EH (cell line): ENCODE measurements around the gene MAPK8.
A peak's percentile ranks its signal among the peaks of the same experiment; 100 is the strongest.

Source experiments
- DNase-seq: peaks from one replicate; pipeline ENCODE4 v3.0.0-alpha.2; 2015; ENCODE audit warnings: low read depth

MAPK8 gene

DNA sequence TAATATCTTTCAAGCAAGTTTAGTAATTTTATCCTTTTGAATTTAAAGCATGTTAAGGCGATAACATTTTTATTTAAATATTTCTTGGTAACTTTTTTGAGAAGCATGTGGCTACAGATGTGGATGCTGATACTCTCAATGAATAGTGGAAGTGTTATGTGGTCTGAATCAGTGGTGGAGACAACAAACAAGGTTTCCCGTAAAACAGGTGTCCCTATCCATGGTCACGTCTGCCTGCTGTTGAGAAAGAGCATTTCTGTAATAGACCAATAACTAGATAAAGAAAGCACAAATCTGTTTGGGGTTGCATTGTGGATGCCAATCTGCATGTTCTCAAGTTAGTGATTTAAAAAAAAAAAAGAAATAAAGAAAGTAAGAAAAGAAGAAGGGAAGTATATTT is 13.9 kb upstream of the MAPK8 start:
- no peak for DNase-seq

DNA sequence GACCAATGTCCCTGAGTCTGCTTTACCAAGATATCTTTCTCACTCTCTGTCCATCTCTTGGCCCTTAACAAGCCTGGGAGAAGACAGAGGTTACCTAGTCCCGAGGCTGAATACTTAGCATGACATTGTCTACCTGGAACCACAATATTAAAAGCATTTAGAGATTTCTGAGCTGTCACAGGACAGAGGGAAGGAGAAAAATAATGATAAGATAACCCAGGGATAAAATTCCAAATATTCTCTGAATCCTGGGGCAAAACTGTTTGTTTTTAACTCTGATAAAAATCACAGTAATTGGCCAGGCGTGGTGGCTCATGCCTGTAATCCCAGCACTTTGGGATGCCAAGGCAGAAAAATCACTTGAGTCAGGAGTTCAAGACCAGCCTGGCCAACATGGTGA is 12.0 kb upstream of the MAPK8 start:
- DNase-seq: no peak

DNA sequence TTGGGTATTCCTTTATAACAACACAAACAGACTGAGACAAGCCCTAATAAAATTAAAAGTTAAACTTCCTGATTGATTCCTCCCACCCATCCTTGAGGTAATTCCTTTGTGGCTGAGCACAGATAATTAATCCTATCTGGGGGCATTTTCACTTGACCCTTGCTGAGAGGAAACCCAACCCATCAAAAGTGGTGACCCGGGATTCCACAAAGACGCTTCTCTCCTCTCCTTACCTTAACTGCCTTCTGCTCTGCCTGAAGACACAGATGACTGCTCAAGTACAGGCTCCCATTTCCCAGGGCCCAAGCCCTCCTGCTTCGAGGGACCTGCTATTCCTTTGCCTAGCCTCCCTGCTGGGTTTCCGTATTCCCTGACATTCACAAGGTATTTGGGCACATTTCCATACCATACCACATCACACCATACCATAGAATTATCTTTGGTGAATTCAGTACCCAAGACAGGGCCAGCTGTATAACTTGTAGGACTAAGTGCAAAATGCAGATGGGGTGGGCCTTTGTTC is 9.8 kb upstream of the MAPK8 start:
- DNase-seq: no peak

DNA sequence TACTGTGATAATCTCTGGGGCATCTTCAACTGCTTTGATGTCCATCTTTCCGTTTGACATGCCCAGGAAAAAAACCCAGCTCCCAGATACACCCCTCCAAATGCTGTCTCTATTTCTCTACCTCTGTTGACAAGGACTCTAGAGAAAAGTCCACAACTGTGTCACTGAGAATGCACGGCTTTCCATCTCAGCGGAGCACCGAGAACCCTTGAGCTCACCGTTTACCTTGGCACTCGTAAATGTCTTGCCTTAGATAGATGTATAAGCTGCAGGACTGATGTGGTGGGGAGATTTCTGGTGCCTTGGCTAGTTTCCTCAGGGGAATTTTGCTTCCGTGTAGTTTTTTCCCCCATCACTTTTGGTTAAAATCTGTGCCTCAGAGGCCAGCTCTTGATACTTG is 7.4 kb upstream of the MAPK8 start:
- DNase-seq: no peak

DNA sequence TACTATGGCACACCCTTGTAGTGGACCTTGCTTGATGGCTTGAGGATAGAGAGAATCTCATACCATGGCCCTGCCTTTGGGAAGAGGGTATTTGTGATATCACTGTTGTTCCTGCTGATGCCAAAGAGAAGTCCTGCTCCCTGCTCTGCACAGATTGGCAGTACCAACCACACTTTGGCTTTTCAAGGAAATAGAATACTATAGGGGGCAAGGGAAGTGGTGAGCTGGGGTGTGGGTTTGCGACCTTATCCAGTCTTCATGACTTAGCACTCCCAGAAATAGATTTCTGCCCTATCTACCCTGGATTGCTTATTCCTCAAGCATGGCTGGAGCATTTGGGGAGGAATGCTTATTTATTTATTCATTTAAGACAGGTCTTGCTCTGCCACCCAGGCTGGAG is 6.8 kb upstream of the MAPK8 start:
- DNase-seq: no peak

DNA sequence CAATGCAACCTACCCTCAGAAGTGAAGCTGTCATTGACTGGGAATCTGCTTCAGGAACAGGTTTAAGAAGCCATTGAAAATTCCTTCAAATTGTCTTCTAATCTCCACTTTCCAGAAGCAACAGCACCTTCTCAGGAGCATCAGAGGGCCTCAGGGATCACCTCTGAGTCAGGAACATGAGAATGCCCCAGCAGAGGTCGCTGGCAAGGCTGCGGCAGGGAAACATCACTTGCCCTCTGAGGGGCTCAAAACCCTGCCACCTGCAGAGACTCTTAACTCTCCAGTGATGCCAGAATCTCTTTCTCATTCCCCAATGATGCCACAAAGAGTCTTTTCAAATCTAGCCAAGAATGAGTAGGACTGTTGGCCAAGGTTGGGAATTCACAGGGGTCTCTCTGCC is 5.9 kb upstream of the MAPK8 start:
- no peak for DNase-seq

DNA sequence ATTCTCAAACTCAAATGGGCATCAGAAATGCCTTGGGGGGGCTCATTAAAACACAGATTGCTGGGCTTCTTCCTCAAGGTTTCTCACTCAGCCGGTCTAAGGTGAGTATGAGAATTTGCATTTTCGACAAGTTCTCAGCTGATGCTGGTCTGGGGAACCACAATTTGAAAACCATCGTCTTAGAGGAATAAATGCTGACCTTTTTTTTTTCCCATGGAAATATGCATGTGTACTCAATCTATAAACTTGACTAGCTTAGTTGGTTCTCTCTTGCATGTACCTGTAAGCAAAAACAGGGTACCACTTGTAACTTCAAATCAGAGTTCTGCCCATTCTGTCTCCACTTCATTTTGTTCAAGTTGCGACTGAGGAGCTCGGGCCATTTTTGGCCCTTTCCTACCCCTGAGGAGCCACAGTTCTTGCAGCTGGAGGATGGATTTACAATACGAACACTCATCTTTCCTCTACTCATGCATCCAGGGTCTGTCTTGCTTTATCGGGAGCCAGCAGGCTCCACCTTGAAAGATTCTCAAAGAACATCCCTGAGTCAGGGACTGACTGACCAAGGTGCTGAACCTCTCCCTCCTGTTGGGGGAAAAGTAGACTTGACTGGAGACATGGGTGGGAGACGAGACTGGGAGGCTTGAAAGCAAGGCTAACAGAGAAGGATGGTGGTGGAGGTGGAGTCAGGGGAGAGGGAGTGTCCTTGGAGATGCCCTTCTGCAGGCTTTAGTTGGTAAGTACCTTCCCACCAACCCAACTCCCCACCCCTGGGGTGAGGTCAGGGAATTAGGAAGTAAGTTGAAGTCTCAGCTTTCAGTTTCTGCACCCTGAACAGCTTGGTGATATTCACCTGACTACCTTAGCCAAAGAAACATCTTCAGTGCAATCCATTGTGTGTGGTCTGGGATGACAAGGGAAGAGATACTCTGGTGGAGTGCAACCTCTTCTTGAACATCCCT is 3.7 kb upstream of the MAPK8 start:
- no peak for DNase-seq

DNA sequence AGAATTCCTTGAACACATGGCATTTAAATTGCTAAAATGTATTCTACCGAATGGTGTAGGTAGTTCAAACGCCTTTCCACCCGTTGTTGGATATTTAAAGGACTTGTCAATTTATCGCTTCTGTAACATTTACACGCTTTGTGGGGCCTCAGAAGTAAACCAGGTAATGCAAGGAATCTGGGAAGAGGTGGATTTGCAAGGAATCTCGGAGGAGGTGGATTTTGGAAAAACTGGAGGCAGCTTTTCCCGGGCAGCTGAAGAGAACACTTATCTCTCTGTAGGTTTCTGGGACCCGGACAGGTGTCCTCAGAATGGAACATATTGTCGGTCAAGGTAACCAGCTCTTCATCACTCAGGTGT is 592 bp upstream of the MAPK8 start:
- DNase-seq: no peak

DNA sequence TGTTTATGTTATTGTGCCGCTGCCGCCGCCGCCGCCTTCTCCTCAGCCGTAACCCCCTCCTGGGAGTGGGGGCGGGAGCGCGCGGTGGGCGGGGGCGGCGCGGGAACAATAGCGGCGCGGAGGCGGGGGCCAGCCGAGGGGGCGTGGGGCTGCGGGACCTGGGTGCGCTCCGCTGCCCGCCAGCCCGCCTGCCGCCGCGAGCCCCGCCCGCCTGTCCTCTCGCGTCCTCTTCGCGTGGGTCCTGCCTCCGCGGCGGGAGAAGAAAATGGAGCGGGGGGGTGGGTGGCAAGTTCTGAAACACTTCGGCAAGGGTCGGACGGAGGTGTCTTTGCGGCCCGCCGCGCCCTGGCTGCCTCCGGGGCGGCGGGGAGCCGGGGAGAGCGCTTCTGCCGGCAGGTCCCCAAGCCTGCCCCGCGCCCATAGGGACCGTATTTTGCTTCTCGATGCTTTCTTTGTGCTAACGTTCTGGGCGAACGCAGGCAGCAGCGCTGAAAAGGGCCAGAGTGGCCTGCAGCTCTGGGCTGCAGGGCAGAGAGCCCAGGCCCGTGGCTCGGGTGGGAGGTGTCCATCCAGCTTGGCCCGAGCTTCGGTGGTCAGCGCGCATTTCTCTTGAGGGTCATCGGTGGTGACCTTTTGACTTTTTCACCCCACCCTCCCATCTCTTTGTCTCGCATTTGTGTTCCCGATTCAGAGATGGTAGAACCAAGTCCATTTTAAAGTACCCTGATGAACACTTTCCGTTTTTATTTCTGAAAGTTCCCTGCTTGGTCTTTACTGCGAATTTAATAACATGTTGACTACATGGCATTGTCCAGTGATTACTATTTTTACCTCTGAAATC is 613 bp downstream of the MAPK8 start:
- DNase-seq: peak; percentile 63

DNA sequence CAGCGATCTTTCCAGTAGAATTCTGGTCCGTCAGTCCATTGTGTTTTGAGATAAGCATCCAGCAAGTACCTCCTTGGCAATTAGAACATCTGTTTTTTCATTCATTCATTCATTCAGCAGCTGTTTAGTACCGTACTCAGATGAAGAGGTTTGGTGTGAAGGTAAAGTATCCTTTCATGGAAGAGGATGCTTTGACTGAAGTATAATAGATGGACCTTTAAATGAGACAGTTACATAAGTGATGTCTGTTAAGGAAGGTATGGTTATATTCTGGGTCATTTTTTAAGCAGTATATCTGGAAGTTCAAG is 1.2 kb downstream of the MAPK8 start:
- no peak for DNase-seq

DNA sequence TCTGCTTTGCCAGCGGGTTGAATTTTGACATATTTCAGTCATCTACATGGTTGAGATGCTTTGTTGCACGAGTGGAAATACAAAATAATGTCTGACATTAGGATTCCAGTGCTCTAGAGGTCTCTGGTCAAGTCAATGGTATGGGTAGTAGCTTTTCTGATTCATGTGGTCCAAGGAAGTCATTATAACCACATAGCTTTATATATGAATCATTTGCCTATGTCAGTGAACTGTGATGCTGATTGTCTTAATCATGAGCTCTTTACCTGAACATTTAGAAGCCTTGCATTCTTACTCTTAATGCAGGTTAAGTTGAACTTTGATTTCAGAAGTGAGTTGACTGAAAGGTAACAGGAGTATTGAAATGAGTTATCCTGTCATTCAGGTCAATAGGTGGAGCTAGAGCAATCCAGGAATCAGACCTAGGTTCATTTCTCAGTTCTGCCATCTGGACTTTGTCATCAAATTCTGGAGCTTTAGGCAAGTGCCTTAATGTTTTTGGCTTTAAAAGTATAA is 3.3 kb downstream of the MAPK8 start:
- DNase-seq: peak; percentile 87

DNA sequence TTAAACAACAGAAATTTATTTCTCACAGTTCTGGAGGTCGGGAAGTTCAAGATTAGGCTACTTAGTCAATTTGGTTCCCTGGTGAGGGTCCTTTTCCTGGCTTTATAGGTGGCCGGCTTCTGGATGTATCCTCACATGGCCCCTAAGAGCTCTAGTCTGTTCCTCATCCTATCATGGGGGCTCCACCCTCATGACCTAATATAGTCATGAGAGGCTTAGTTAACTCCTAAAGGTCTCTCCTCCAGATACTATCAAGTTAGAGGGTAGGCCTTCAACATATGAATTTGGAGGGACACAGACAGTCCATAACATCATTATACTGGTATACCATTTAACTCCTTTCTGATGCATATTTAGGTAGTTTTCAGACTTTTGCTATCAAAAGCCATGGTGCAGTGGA is 7.6 kb downstream of the MAPK8 start:
- no peak for DNase-seq

DNA sequence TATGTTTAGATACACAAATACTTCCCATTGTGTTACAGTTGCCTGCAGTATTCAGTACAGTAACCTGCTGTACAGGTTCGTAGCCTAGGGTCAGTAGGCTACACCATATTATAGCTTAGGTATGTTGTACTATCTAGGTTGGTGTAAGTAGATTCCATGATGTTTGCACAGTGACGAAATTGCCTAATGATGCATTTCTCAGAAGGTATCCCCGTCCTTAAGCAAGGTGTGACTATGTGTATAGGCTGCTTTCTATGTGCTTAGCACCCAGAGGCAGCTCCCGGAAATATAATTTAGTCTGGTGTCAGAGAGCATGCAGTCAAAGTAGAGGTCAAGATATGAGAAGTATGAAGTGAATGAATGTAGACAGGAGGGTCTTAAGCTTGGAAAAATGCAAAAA is 9.8 kb downstream of the MAPK8 start:
- DNase-seq: no peak

DNA sequence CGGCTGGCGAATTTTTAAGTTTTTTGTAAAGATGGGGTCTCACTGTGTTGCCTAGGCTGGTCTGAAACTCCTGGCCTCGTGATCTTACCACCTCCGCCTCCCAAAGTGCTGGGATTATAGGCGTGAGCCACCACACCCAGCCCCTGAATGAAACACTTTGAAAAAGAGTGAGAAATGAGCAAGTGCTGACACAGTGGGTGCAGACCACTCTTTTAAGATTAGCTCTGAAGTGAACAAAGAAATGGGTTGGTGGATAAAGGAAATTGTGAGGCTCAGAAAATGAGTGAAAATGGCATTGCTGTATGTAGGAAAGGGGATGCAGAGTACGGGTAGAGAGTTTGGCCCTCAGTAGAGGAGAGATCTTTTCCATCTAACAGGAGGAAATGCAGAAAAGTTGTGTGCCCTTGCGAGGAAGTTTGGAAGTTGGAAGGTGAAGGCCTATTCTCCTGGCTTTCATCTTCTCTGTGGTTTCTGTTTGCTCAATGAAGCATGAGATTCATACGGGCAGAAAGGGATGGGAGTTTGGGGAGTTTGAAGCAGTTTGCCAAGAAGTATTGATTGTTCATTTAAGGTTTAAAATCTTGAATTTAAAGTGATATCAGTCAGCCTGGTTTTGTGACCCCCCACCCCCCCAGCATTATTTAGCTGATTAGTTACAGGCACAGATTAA is 11.0 kb downstream of the MAPK8 start:
- no peak for DNase-seq

DNA sequence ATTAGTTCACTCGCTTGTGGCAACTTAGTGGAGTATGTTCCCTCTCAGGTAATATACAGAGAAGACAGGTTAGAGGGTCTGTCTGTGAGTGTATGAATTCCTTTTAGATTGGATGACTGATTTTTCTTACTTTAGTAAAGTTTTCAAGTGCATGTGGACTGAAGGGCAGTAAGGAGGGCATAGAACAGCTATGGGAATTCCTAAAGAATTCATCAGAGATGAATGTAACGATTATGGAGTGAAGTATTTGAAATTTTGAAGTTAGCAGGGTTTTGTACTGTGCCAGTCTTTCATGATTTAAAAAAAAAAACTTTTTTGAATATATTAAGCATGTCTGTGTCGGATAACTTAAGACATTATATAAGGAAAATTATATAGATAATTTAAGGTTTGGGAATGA is 15.5 kb downstream of the MAPK8 start:
- peak; percentile 55 for DNase-seq

DNA sequence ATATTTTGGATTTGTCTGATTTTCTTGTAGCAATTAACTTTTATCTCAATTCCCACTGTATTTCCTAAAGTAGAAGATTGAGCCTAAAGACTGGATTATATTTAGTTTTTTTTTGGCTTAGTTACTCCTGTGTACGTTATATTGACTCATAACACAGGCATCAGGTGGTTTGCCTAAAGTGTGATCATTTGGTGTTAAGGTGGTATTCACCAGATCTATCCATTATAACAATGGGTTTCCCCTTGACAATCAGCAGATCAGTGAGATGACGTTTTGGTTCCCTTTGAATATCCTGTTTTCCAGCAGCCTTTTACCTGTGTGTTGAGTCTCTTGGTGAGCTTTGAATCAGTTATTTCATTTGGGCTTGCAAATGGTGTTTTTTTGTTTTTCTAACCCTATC is 18.1 kb downstream of the MAPK8 start:
- DNase-seq: no peak

DNA sequence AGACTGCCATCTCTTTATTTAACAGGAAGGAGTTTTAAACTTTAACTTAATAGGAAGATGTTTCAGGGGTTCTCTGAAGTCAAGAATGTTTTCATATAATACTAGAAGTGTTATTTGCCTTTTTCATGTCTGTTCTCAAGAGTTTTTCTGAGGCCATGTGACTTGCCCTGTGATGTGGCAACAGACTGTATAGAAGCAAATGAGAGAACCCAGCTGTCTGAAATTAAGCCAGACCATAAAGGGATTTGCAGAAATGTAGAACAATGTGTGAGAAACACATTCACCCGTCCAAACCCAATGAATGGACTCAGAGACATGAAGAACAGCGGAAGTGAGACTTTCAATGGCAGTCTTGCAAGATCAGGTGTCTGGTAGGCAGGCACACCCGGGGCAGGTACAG is 23.8 kb downstream of the MAPK8 start:
- peak; percentile 6 for DNase-seq

DNA sequence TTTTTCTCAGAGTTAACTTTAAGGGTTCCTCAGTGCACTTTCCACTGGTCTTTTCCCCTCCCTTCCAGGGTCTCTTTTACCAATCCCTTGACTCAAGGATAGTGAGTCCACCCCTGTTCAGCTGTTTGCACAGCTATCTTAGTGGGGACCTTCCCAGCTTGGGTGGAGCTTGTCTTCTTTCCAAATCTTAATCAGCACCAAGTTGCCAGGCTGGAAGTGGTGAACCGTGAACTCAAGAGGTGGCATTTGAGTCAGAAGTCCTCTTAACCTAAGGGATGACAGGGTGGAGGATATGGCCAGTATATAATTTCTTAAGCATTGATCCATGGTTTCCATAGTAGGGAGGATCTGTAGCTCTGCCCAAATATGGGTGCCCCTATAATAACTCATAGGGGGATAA is 25.0 kb downstream of the MAPK8 start:
- no peak for DNase-seq

DNA sequence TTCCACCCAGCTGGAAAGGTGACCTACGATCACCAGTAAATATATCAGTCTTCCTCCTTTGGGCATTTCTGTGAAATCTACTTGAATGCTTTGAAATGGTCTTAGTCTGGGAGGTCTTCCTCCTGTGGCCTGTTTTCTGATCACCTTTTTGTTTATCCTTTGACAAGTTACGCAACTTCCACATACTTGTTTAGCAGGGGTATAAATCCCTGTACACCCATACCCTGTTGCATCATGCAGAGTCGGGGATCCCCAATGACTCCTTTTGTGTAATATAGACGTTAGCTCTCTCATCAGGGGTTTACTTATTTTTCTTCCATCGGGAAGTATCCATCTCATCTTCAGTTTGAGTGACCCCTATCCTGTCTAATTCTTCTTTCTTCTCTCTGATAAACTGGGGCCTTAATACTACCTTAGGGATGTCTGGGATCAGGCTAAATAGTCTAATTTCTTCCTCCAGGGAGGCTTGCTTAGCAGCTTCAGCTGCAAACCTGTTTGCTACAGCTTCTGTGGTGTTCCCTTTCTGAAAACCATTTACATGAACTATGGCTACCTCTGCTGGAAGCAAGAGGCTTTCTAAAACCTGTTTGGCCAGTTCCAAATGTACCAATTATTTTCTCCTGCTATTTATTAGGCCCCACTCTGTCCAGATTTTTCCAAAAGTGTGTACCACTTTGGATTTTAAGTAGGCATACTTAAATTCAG is 25.8 kb downstream of the MAPK8 start:
- DNase-seq: no peak

DNA sequence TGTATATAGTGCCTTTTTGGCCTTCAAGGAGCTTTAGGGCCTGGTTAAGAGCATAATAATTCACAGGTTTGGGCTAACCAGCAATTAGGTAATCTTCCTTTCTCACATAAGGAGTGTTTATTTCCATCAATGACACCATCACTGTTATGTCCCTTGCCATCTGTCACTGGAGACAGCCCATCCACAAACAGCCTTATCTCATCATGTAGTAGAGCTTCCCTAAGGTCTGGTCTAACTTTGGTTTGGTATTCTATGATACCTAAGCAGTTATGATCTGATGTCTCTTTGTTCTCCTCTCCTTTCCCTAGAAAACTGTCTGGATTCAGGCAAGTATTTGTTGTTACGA is 26.4 kb downstream of the MAPK8 start:
- no peak for DNase-seq

DNA sequence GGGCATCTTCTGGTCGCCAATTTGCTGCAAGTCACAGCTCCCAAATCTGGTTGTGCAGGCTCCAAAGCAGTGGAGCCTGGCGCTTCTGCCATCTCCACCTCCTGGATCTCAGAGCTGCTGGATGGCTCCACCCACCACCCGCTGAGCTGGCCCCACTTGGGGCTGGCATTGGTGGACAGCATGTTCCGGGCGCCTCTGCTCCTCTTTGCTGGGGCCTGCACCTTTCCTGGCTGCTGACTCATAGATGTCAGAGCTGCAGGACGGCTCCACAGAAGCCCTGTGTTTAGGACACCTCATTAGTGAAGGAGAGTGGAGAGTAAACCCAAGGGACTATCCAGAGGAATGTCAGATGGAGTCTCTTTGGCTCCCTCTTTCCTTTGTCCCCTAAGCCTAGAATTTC is 27.4 kb downstream of the MAPK8 start:
- peak; percentile 49 for DNase-seq

DNA sequence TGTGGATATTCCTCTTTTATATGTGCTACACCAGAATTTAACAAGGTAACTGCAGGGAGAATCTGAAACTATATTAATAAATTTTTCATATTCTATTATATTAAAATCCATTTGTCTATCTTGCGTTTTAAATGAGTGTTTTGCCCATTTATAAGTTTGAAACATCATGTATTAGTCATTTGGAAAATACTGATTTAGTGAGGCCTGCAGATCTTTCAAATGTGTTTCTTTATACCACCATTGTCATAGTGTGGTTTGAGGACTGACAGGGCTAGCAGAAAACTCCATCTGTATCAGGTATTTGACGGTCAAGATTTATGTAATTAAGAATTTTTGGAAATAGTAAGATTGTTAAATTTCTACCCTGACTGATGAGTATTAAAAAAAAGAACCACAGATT is 29.3 kb downstream of the MAPK8 start:
- no peak for DNase-seq
